Measurements from ENCODE around the gene PPP2R3B. TPM values are rescaled to one million over a fixed set of nuclear protein-coding genes. Genes with fewer than 3 reads are reported as not detected.

The PPP2R3B gene
- total RNA-seq, 1 donor, result 9.1 TPM

DNA sequence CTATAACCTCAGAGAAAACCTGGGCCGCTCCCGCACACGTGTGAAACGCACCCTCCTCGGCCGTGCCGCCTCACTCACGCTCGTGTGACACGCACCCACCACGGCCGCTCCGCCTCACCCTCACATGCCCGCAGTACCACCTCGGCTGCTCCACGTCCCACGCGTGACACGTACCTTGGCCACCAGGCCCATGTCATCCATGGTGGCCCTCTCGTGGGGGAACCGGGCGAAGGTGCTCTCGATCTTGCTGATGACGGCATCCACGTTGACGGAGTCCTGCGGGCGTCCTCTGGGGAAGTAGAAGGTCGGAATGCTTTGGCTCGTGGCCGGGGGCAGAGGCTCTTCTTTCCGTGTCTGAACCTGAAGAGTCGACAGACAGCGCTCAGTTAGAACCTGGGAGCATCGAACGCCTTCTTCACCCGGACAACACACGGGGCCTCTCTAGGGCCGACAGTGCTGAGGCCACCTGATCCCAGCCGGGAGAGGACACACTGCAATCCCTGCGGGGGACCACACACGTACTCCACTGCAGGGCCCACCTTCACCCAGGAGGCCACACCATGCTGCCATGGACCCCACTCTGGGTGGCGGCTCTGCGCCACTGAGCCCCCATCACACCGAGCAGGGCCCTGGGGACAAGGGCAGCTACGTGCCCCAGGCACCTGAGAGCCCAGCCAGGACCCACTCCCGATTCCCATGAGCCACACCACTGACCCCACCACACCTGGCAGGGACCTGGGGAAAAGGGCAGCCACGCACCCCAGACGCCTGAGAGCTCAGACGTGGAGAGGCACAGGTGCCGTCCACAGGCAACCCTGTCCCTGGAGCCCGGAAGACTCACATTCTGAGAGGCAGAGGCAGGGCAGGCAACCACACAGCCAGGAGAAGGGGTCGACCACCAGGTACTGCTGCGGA lies 25.2 kb downstream of the PPP2R3B start:
- H3K4me3 ChIP-seq (ENCODE audit: low read depth, low read length), result no peak overlapping the region
- TF ChIP-seq CTCF (IDR thresholded peaks at IDR 0.05; ENCODE audit: insufficient read depth, low read depth, low read length), result no peak
- DNase-seq (ENCODE audit: low read depth), result no peak

- TF ChIP-seq CTCF (IDR thresholded peaks at IDR 0.05; ENCODE audit: insufficient read depth, low read depth, low read length), result no peak
- DNase-seq (ENCODE audit: low read depth), result no peak
- no peak overlapping the region for H3K4me3 ChIP-seq (ENCODE audit: low read depth, low read length)
These were observed 26.1 kb downstream of the PPP2R3B start for GRCh38 chrX:360496-361150.

- TF ChIP-seq CTCF (IDR thresholded peaks at IDR 0.05; ENCODE audit: insufficient read depth, low read depth, low read length), result no peak
- no peak for DNase-seq (ENCODE audit: low read depth)
These were observed 28.0 kb downstream of the PPP2R3B start for GRCh38 chrX:358651-359143.

GRCh38 chrX:357693-358471 lies 28.8 kb downstream of the PPP2R3B start:
- no peak for DNase-seq (ENCODE audit: low read depth)
- no peak for TF ChIP-seq CTCF (IDR thresholded peaks at IDR 0.05; ENCODE audit: insufficient read depth, low read depth, low read length)
- H3K4me3 ChIP-seq (ENCODE audit: low read depth, low read length), result no peak overlapping the region

More at GRCh38 chrX:358651-359143, 28.0 kb downstream of the PPP2R3B start:
- H3K4me3 ChIP-seq (ENCODE audit: low read depth, low read length), result no peak overlapping the region

GRCh38 chrX:357035-357692 lies 29.5 kb downstream of the PPP2R3B start:
- no peak for DNase-seq (ENCODE audit: low read depth)
- no peak for TF ChIP-seq CTCF (IDR thresholded peaks at IDR 0.05; ENCODE audit: insufficient read depth, low read depth, low read length)
- H3K4me3 ChIP-seq (ENCODE audit: low read depth, low read length), result no peak overlapping the region

All from fibroblast of villous mesenchyme (primary cell).